GM19372 (cell line): Measurements from ENCODE around the gene EXTL2.
A peak's percentile ranks its signal among the peaks of the same experiment; 100 is the strongest.
"Not testable (repeated sequence)": the region's sequence is repeated elsewhere in the genome, so short reads cannot be mapped to it uniquely, and the experiment has no call there.

ENCODE experiments used
- ATAC-seq: cut with Tn5 transposase; IDR thresholded peaks from one replicate; pipeline ENCODE4 v1.9.1; 2021; ENCODE audit warnings: mild to moderate bottlenecking, low read depth, moderate library complexity; ENCODE audit not compliant: unreplicated experiment

The EXTL2 gene

GRCh38 chr1:100894603-100895539 lies at the start of gene EXTL2:
Gene EXTL2 (minus strand): TSS chr1:100894842. CDS start chr1:100888757, 6,085 bp downstream.
- ATAC-seq = peak; percentile 33

DNA sequence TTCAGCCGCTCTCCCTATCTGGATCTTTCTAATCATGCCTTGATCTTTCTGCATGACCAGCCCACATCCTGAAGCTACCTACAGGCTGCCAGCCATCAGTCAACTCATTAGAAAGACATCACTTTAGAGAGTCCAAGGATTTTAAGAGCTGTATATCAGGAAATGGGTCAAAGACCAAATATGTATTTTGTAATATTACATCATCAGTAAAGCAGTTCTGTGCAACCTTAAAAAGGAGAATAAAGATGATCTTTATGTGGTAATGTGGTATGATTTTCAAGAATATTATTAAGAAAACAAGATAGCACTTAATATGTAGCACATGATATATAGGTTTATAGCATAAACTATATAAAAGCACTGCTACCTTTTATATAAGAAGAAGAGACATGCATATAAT lies 48.9 kb upstream of the EXTL2 start:
- no peak for ATAC-seq

DNA sequence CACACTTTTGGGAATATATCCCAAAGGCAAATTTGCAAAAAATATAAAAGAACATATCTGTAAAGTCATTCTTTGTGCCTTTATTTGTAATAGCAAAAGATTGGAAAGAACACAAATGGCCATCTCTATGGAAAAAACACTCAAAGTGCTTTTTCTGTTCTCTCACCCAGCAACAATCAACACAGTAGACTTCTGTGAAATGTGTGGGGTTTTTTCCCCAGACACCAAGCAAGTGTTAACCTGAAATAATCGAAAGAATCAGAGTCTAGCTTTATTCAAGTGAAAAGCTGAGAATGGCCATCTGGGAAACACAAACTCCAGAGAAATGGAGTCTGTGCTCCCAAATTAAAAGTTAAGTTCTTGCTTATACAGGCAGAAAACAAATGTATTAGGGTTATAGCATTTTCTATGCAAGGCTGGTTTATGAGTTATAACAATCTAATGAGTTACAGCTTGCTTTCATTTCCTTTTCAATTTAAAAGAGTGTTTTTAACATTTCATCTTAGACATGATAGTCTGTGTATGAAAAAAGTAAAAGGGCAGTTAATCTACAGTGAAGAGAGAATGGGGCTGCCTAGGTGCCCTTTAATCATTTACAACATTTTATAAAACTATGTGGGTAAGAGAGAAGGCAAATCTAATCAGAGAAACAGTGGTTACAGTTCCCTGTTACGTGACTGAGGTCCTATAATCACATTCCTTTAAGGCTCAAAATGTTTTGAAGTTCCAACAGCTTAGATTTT lies 47.8 kb upstream of the EXTL2 start:
- ATAC-seq = no peak

DNA sequence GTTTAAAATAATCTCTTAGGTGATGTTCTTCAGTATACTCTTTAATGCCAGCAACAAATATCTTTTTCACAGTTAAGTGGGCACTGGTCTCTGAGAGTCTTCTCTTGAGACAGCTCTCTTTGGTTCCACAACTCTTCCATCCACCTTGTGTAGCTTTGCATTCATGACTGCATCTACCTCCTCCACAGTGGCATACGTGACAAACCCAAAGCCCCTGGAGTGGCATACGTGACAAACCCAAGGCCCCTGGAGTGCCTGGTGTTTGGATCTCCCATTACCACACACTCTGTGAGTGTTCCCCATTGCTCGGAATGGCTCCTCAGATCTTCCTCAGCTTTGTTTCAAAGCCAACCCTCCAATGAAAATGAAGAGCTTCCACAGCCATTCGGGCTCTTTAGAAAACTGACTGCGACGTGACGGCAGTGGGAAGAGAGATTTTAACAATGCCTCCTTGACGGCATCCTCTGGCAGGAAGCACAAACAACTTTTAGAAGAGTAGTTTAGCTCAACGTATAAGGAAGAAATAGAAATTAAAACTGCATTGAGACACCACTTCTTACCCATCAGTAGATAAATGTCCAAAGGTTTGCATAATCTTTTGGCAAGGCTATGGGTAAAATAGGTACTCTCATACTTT lies 47.1 kb upstream of the EXTL2 start:
- ATAC-seq = no peak

DNA sequence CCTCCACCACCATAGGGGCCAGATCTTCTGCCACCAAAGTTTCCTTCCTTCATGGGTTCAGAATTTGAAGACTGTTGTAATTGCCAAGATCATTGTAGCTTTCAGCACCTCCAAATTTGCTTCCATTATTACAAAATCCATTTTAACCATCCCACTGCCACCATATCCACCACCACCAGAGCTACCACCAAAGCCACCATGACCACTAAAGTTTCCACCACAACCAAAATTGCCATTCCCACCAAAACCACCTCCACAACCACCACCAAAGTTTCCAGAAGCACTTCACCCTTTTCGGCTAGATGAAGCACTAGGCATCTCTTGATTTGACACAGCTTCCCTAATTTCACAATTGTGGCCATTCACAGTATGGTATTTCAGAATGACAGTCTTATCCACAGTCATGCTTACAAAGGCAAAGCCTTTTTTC lies 46.5 kb upstream of the EXTL2 start:
- no peak for ATAC-seq

DNA sequence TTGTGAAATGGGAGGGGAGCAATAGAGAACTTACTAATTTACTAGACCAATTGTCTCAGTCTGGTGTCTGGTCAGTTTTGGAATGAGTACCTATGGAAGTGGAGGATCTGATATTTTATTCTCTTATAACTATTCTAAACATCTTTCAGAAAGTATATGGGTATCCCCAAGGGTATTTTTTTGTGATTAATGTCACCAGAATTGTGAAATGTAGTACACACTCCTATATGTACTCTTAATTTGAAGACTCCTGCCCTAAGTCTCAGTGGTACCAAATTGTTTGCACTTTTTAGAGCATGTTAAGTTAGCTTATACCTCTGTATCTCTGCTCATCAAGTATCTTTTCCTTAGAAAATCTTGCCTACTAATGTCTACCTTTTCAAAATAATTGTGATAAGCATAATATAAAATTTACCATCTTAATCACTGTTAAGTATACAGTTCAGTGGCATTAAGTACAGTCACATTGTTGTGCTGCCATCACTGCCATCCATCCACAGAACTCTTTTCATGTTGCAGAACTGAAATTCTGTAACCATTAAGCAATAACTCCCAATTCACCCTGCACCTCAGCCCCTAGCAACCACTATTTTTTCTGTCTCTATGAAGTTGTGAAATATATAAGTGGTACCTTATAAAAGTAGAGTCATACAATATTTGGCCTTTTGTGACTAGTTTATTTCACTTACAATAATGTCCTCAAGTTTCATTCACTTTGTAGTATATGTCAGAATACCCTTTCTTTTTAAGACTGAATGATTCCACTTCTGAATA lies 41.7 kb upstream of the EXTL2 start:
- ATAC-seq = no peak

- not testable (repeated sequence) for ATAC-seq
Observed at GRCh38 chr1:100933555-100933954, 38.9 kb upstream of the EXTL2 start.

GRCh38 chr1:100931716-100932115 lies 37.1 kb upstream of the EXTL2 start:
- ATAC-seq = no peak

DNA sequence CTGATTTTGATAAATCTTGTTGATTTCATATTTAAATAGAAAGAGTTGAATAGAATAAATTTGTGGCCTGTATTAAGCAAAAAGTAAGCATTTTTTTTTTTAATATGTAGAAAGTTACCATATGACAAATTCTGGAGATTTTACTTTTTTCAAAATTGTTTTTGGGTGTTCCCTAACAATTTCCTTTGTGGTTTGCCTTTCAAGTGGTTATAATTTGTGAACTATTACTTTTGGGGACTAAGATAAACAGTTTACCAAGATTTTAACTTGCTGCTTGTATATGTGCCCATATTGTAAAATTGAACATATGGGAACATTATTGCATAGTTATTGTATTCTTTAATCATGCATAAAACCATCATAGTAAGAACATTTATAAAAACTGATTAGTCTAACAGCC lies 35.9 kb upstream of the EXTL2 start:
- no peak for ATAC-seq

DNA sequence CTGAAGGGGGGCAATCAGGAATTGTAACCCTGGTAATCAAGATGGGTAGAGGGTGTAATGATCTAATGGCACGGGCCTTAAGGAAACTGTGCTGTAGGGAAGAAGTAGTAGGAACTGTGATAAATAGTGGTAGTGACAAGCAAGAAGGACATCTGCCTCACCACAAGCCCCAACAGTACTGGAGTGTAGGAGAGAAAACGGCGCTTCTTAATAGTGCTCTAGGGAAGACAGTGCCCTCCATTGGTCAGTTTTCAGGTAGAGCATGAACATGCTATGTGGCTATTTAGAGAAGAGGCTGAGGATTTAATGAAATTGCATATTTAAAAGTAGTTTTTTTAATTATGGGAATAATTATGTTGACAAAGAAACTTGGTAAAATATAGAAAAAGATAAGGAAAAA lies 33.5 kb upstream of the EXTL2 start:
- ATAC-seq = no peak

- ATAC-seq = no peak
Observed at GRCh38 chr1:100927276-100927675, 32.6 kb upstream of the EXTL2 start.

DNA sequence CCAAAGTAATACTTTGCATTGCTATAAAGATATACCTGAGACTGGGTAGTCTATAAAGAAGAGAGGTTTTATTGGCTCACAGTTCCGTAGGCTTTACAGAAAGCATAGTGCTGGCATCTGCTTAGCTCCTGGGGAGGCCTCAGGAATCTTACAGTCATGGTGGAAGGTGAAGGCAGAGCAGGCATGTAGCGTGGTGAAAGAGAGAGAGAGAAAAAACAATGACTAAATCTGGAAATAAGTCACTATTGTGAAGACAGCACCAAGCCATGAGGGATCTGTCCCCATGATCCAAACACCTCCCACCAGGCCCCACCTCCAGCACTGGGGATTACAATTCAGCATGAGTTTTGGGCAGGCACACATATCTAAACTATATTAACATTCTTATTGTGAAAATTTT lies 31.6 kb upstream of the EXTL2 start:
- no peak for ATAC-seq

DNA sequence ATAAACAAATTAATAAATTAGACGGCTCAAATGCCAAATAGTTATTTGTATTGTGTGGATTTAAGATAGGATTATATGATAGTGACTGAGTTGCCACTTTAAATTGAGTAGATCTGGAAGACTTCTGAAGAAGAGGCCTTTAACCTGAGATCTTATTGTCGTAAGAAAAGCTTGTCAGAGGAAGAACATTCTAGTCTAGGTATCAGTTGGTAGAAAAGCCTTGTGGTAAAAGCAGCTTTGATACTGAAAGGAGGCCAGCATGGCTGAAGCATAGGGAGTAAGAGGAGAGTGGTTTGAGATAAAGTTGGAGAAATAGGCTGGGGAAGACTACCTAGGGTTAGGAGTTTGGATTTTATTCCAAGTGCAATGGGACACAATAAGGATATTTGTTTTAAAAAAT lies 30.3 kb upstream of the EXTL2 start:
- ATAC-seq = no peak

GRCh38 chr1:100924212-100924611 lies 29.6 kb upstream of the EXTL2 start:
- no peak for ATAC-seq

GRCh38 chr1:100921110-100921706 lies 26.6 kb upstream of the EXTL2 start:
- no peak for ATAC-seq

DNA sequence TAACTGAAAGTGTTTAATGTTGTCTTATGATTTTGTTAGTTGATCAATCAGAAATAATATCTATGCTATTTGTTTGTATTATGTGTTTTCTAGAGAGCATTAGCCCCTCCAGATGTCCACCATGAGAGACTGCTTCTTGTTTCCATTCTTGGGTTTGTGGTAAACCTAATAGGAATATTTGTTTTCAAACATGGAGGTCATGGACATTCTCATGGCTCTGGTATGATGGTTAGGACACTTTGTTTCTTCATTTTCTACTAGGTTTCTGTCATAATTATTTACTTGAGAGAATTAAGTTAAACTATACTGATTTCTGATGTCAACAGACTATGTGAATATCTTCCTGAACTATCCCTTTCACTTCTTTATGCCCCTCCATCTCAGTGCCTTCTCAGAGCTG lies 17.4 kb upstream of the EXTL2 start:
- ATAC-seq = no peak

DNA sequence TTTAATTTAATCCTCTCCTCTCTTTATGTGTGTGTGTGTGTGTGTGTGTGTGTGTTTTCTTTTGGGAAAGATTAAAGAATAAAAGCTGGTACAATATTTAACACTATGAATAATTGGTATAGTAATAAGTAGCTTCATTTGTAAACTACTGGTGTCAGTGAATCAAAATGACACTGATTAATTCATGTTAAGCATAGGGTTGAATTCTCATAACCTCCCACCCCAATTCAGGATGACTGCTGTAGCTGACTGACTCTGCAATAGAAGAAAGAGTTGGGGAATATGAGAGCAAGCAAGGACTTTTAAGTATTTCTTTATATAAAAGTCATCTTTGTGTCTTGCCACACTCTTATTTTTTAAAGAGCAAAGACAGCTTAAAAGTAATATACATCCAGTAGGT lies 14.4 kb upstream of the EXTL2 start:
- ATAC-seq = no peak

GRCh38 chr1:100907887-100908286 lies 13.2 kb upstream of the EXTL2 start:
- ATAC-seq = no peak

DNA sequence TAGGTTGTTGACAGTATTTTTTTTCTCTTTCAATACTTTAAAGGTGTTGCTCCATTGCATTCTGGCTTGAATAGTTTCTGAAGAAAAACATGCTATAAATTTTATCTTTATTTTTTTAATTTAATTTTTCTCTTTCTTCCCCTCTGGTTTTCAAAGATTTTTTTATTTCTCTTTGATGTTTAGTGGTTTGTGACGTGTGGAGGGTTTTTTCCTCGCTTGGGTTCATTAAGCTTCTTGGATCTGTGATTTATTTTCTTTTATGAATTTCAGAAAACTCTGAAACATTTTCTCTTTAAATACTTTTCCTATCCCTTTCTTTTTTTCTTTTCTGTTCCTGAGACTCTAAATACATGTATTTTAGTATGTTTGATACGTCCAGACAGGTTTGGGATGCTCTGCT lies 10.5 kb upstream of the EXTL2 start:
- ATAC-seq = no peak

- ATAC-seq = no peak
Observed at GRCh38 chr1:100904528-100904927, 9.9 kb upstream of the EXTL2 start.
